Vagina (tissue), 2 donors: ENCODE results near the gene RGS19.

Source experiments
- POLR2A ChIP-seq, 2 donors: fragments of 450-650 bp; IDR thresholded peaks; one replicate each; pipeline ENCODE4 v1.6.1; 2017; ENCODE audit warnings: antibody characterized with exemption in 2 of 2, mild to moderate bottlenecking in 2 of 2, moderate library complexity in 2 of 2
- TF ChIP-seq, protein P1 (sequence below), 3 experiments: fragments of 450-650 bp in 2 of 3; fragments of 200-600 bp in 1 of 3; sonication (generic) in 1 of 3; IDR thresholded peaks; one replicate each; pipeline ENCODE4 v1.5.1; 2017 to 2019; ENCODE audit warnings: antibody characterized with exemption in 3 of 3, mild to moderate bottlenecking in 2 of 3, moderate library complexity in 2 of 3

DNA sequence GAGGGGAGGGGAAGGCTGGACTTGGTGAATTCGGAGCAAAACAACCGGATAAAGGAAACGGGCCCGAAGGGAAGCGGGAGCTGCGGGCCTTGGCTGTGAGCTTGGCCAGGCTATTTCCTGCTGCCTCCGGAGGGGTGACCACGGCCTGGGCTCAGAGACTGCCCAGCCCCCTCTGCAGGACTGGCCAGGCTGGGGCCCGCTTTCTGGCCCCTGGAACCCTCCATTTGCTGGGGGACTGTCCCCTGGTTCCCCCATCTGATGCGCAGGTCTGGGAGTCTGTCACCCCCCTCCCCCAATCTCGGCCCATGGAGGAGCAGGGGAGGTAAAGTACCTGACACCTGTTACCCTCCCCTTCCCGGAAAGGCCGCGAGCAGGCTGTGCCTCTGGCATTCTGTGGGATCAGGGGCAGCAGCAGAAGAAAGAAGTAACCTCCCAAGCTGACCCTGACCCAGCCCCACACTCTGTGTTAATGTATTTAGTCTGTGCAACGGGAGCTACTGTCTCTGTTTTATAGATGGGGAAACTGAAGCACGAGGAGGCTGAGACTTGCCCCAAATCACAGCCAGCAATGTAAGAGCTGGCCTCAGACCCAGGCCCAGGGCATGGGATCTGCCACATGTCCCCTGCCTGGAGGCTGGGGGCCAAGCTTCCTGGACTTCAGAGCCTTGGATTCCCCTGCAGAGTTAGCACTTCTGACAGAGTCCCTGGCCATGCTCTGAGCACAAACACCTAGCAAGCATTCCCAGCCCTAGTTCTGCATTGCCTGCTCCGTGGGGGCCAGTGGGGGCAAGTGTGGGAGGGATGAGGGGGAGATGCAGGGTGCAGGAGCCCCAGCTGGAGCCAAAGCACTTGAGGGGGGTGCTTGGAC lies 39.8 kb downstream of the RGS19 start:
- TF ChIP-seq, protein P1, sequence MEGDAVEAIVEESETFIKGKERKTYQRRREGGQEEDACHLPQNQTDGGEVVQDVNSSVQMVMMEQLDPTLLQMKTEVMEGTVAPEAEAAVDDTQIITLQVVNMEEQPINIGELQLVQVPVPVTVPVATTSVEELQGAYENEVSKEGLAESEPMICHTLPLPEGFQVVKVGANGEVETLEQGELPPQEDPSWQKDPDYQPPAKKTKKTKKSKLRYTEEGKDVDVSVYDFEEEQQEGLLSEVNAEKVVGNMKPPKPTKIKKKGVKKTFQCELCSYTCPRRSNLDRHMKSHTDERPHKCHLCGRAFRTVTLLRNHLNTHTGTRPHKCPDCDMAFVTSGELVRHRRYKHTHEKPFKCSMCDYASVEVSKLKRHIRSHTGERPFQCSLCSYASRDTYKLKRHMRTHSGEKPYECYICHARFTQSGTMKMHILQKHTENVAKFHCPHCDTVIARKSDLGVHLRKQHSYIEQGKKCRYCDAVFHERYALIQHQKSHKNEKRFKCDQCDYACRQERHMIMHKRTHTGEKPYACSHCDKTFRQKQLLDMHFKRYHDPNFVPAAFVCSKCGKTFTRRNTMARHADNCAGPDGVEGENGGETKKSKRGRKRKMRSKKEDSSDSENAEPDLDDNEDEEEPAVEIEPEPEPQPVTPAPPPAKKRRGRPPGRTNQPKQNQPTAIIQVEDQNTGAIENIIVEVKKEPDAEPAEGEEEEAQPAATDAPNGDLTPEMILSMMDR (IDR thresholded peaks at IDR 0.05), result no peak
- no peak for TF ChIP-seq POLR2A (IDR thresholded peaks at IDR 0.05)
